H1 (cell line): Measurements from ENCODE around the gene RASAL1. TPM values are rescaled to one million over a fixed set of nuclear protein-coding genes. Genes with fewer than 3 reads are reported as not detected.

ENCODE experiments used
- CTCF ChIA-PET: fragments of 300-600 bp; sonication (Branson Sonifier 250); formaldehyde crosslinking; loops from one replicate; lab custom pipeline; 2021; ENCODE audit not compliant: partially characterized antibody; lab: Charles Lee
- POLR2A ChIA-PET: fragments of 300-600 bp; sonication (Branson Sonifier 250); formaldehyde crosslinking; loops from one replicate; lab custom pipeline; 2021; ENCODE audit warnings: inconsistent platforms; ENCODE audit not compliant: partially characterized antibody; lab: Charles Lee
- DNase-seq, 2 experiments: peaks; one replicate each; pipeline versions ENCODE4 v3.0.0 to v3.0.0-alpha.2; 2010 to 2022; ENCODE audit warnings: low spot score in 2 of 2, low read depth in 1 of 2, mixed read lengths in 1 of 2
- FAIRE-seq: peaks from 2 replicates; lab custom pipeline; 2011; peaks lifted over from hg19 to GRCh38; lab: Jason Lieb, UNC
- H2AFZ ChIP-seq: 2 replicates; pipeline ENCODE4 v1.8.1; 2012; ENCODE audit warnings: low read length, inconsistent platforms
- H2AK5ac ChIP-seq: 2 replicates; pipeline ENCODE4 v1.6.1; 2013; ENCODE audit warnings: low read depth, low read length
- H2BK120ac ChIP-seq: replicated peaks from 2 replicates; pipeline ENCODE3; 2013; ENCODE audit warnings: low read depth, low read length, inconsistent platforms
- H2BK12ac ChIP-seq: 2 replicates; pipeline ENCODE4 v1.6.1; 2013; ENCODE audit warnings: low read depth, low read length
- H2BK15ac ChIP-seq: 2 replicates; pipeline ENCODE4 v1.6.1; 2013; ENCODE audit warnings: low read length
- H2BK20ac ChIP-seq: 2 replicates; pipeline ENCODE4 v1.6.1; 2013; ENCODE audit warnings: low read length
- H2BK5ac ChIP-seq: 2 replicates; pipeline ENCODE4 v1.6.1; 2013; ENCODE audit warnings: low read depth, low read length
- H3K14ac ChIP-seq: 2 replicates; pipeline ENCODE4 v1.6.1; 2013; ENCODE audit warnings: inconsistent platforms; ENCODE audit not compliant: insufficient read length
- H3K18ac ChIP-seq: 2 replicates; pipeline ENCODE4 v1.6.1; 2013; ENCODE audit warnings: low read length; ENCODE audit errors: extremely low read depth
- H3K23ac ChIP-seq: 2 replicates; pipeline ENCODE4 v1.6.1; 2013; ENCODE audit warnings: inconsistent platforms; ENCODE audit not compliant: insufficient read length
- H3K23me2 ChIP-seq: 2 replicates; pipeline ENCODE4 v1.6.1; 2013; ENCODE audit warnings: low read depth, low read length
- H3K27ac ChIP-seq: 2 replicates; pipeline ENCODE4 v1.6.1; 2011; ENCODE audit warnings: low read depth, low read length, inconsistent platforms
- H3K27me3 ChIP-seq, 4 experiments: replicated peaks in 1 of 4; 1 replicate in 1 of 4; 2 replicates in 3 of 4; pipeline versions ENCODE4 v1.6.1 to v1.8.1; 2011 to 2013; ENCODE audit warnings: low read length in 3 of 4, mild to moderate bottlenecking in 3 of 4, inconsistent platforms in 2 of 4, mixed read lengths in 2 of 4, moderate library complexity in 1 of 4; ENCODE audit not compliant: control insufficient read depth in 3 of 4, insufficient read depth in 3 of 4; ENCODE audit errors: extremely low read depth in 1 of 4
- H3K36me3 ChIP-seq, 4 experiments: 2 replicates each; pipeline versions ENCODE4 v1.6.1 to v1.8.1; 2011 to 2013; ENCODE audit warnings: mild to moderate bottlenecking in 4 of 4, low read length in 3 of 4, moderate library complexity in 2 of 4, control low read depth in 1 of 4, inconsistent platforms in 1 of 4; ENCODE audit not compliant: insufficient read depth in 4 of 4, control insufficient read depth in 2 of 4
- H3K4ac ChIP-seq: replicated peaks from 2 replicates; pipeline ENCODE3; 2013; ENCODE audit warnings: low read length, low read depth, mixed read lengths, inconsistent platforms; ENCODE audit not compliant: insufficient read length
- H3K4me1 ChIP-seq, 4 experiments: replicated peaks in 1 of 4; 1 replicate in 1 of 4; 2 replicates in 3 of 4; pipeline versions ENCODE4 v1.6.1 to v1.8.1; 2011 to 2013; ENCODE audit warnings: low read length in 3 of 4, inconsistent platforms in 2 of 4, mixed read lengths in 1 of 4; ENCODE audit not compliant: insufficient read depth in 4 of 4, control insufficient read depth in 3 of 4
- H3K4me2 ChIP-seq, 2 experiments: 2 replicates each; pipeline versions ENCODE4 v1.6.1 to v1.8.1; 2011 to 2013; ENCODE audit warnings: low read depth in 2 of 2, low read length in 2 of 2, control low read depth in 1 of 2, inconsistent platforms in 1 of 2, mild to moderate bottlenecking in 1 of 2; ENCODE audit not compliant: insufficient read depth in 1 of 2
- H3K4me3 ChIP-seq, 4 experiments: fragments of 200-600, 300-600 bp in 1 of 4; sonication (generic), shearing (Covaris generic), sonication (Bioruptor Twin) in 1 of 4; 2 replicates each; pipeline versions ENCODE4 v1.5.1 to v1.8.1; 2011 to 2016; ENCODE audit warnings: low read length in 4 of 4, low read depth in 3 of 4, control low read depth in 2 of 4, inconsistent platforms in 2 of 4, mild to moderate bottlenecking in 2 of 4, mixed read lengths in 1 of 4, moderate library complexity in 1 of 4; ENCODE audit not compliant: insufficient read depth in 2 of 4; ENCODE audit errors: extremely low read depth in 1 of 4
- H3K56ac ChIP-seq: replicated peaks from 2 replicates; pipeline ENCODE3; 2013; ENCODE audit warnings: low read depth, mild to moderate bottlenecking, mixed read lengths, low read length, inconsistent platforms; ENCODE audit not compliant: insufficient read length
- H3K79me1 ChIP-seq: 2 replicates; pipeline ENCODE4 v1.6.1; 2013; ENCODE audit warnings: low read depth, low read length, control low read depth
- H3K79me2 ChIP-seq, 2 experiments: 2 replicates each; pipeline versions ENCODE4 v1.6.1 to v1.8.1; 2012 to 2013; ENCODE audit warnings: low read length in 2 of 2, mild to moderate bottlenecking in 2 of 2, inconsistent platforms in 1 of 2; ENCODE audit not compliant: insufficient read depth in 2 of 2, control insufficient read depth in 1 of 2
- H3K9ac ChIP-seq, 4 experiments: replicated peaks in 1 of 4; 1 replicate in 1 of 4; 2 replicates in 3 of 4; pipeline versions ENCODE4 v1.6.1 to v1.8.1; 2011 to 2013; ENCODE audit warnings: low read depth in 3 of 4, low read length in 3 of 4, control low read depth in 2 of 4, mild to moderate bottlenecking in 2 of 4, moderate library complexity in 2 of 4, inconsistent platforms in 1 of 4; ENCODE audit errors: extremely low read depth in 1 of 4
- H3K9me3 ChIP-seq, 2 experiments: 2 replicates each; pipeline versions ENCODE4 v1.6.1 to v1.8.1; 2012 to 2013; ENCODE audit warnings: mild to moderate bottlenecking in 2 of 2, moderate library complexity in 2 of 2, control low read depth in 1 of 2, inconsistent platforms in 1 of 2, low read depth in 1 of 2, low read length in 1 of 2, mixed read lengths in 1 of 2; ENCODE audit not compliant: insufficient read depth in 2 of 2
- H4K20me1 ChIP-seq, 2 experiments: replicated peaks in 1 of 2; 2 replicates each; pipeline versions ENCODE3 to v1.8.1; 2011 to 2013; ENCODE audit warnings: inconsistent platforms in 2 of 2, low read length in 2 of 2, mild to moderate bottlenecking in 1 of 2; ENCODE audit not compliant: insufficient read depth in 2 of 2, control insufficient read depth in 1 of 2
- H4K5ac ChIP-seq: 2 replicates; pipeline ENCODE4 v1.6.1; 2013; ENCODE audit warnings: low read length, low read depth, mixed read lengths, inconsistent platforms; ENCODE audit not compliant: insufficient read length
- H4K8ac ChIP-seq: 2 replicates; pipeline ENCODE4 v1.8.0; 2013; ENCODE audit warnings: mild to moderate bottlenecking, moderate library complexity, low read length, inconsistent platforms; ENCODE audit not compliant: insufficient read depth; ENCODE audit errors: extremely low read depth
- H4K91ac ChIP-seq: replicated peaks from 2 replicates; pipeline ENCODE3; 2013; ENCODE audit warnings: low read length, mixed read lengths, inconsistent platforms; ENCODE audit not compliant: insufficient read length
- CREB1 ChIP-seq: IDR thresholded peaks from 2 replicates; pipeline ENCODE4 v1.6.1; 2012; ENCODE audit warnings: inconsistent platforms
- EZH2 ChIP-seq: fragments of 200-600 bp; sonication (generic); IDR thresholded peaks from 2 replicates; pipeline ENCODE4 v1.7.1; 2012; ENCODE audit warnings: low read depth, mild to moderate bottlenecking, moderate library complexity, low read length, inconsistent platforms; ENCODE audit not compliant: severe bottlenecking
- GTF2F1 ChIP-seq: IDR thresholded peaks from 2 replicates; pipeline ENCODE4 v1.6.1; 2012; ENCODE audit warnings: low read depth, low read length, improper control_type of control experiment, borderline replicate concordance
- HDAC2 ChIP-seq, 2 experiments: fragments of 300-600 bp in 1 of 2; sonication (generic) in 1 of 2; IDR thresholded peaks; 2 replicates each; pipeline ENCODE4 v1.6.1; 2011 to 2012; ENCODE audit warnings: low read depth in 2 of 2, low read length in 2 of 2, mild to moderate bottlenecking in 2 of 2, moderate library complexity in 2 of 2, borderline replicate concordance in 1 of 2, inconsistent platforms in 1 of 2
- KDM4A ChIP-seq: IDR thresholded peaks from one replicate; pipeline ENCODE4 v1.7.1; 2012; ENCODE audit warnings: low read depth, mild to moderate bottlenecking, moderate library complexity, low read length, inconsistent platforms; ENCODE audit not compliant: severe bottlenecking
- PHF8 ChIP-seq: fragments of 200-600 bp; sonication (generic); conservative IDR thresholded peaks from 2 replicates; pipeline ENCODE4 v1.7.1; 2012; ENCODE audit warnings: low read depth, mild to moderate bottlenecking, inconsistent platforms, low read length, moderate library complexity
- POLR2A ChIP-seq, 2 experiments: IDR thresholded peaks; 1 replicate in 1 of 2; 2 replicates in 1 of 2; pipeline ENCODE4 v1.6.1; 2011; ENCODE audit warnings: low read depth in 2 of 2, low read length in 2 of 2, mild to moderate bottlenecking in 2 of 2; ENCODE audit errors: control extremely low read depth in 1 of 2
- POU5F1 ChIP-seq: IDR thresholded peaks from 2 replicates; pipeline ENCODE4 v1.6.1; 2011; ENCODE audit warnings: low read depth, mild to moderate bottlenecking, low read length, moderate library complexity
- SIX5 ChIP-seq: IDR thresholded peaks from 2 replicates; pipeline ENCODE4 v1.6.1; 2011; ENCODE audit warnings: mild to moderate bottlenecking, low read depth, low read length
- TAF1 ChIP-seq: IDR thresholded peaks from 2 replicates; pipeline ENCODE4 v1.6.1; 2011; ENCODE audit warnings: mild to moderate bottlenecking, low read depth, low read length
- ZNF274 ChIP-seq: IDR thresholded peaks from 2 replicates; pipeline ENCODE4 v1.7.0; 2012; ENCODE audit warnings: low read length, borderline replicate concordance; ENCODE audit errors: extremely low read depth
- WGBS, 2 experiments: shearing (Covaris generic) in 1 of 2; methylation state at CpG; one replicate each; pipeline versions ENCODE4 v1.1.6 to v1.1.7; 2013 to 2015; ENCODE audit warnings: low lambda C conversion rate in 2 of 2, mixed read lengths in 2 of 2, inconsistent platforms in 1 of 2, low coverage in 1 of 2, missing lambda C conversion rate in 1 of 2; ENCODE audit not compliant: insufficient replicate concordance in 2 of 2, insufficient coverage in 1 of 2, insufficient read length in 1 of 2; ENCODE audit errors: extremely low coverage in 1 of 2, missing lambda C conversion rate in 1 of 2; 5-methylcytosine and 5-hydroxymethylcytosine counted together
- polyA plus RNA-seq, 7 experiments: library from polyadenylated mRNA; depleted of rRNA in 3 of 7; stranded (reverse) in 5 of 7; unstranded in 2 of 7; fragments of >200 nt in 5 of 7; fragments of 200-250 nt in 2 of 7; gene quantifications; 1 replicate in 5 of 7; 2 replicates in 1 of 7; 4 replicates in 1 of 7; pipeline versions ENCODE4 v1.2.1 to v1.2.3, GENCODE V29; 2011 to 2013; ENCODE audit warnings: missing spikeins in 2 of 7, mixed read lengths in 2 of 7
- total RNA-seq: library from RNA; stranded (reverse); fragmentation: NEBNext Ultra II Directional; extraction: Animal tissue kit (Norgen Biotek cat#: 25700); gene quantifications from 2 replicates; pipeline ENCODE4 v1.2.1, GENCODE V29; 2021

The RASAL1 gene
- total and polyA plus RNA-seq, 2 of the 8 experiments (the other 6 are each of a cell fraction or from before 2014, with no cell fraction given) = 3.7 to 5.0 TPM

DNA sequence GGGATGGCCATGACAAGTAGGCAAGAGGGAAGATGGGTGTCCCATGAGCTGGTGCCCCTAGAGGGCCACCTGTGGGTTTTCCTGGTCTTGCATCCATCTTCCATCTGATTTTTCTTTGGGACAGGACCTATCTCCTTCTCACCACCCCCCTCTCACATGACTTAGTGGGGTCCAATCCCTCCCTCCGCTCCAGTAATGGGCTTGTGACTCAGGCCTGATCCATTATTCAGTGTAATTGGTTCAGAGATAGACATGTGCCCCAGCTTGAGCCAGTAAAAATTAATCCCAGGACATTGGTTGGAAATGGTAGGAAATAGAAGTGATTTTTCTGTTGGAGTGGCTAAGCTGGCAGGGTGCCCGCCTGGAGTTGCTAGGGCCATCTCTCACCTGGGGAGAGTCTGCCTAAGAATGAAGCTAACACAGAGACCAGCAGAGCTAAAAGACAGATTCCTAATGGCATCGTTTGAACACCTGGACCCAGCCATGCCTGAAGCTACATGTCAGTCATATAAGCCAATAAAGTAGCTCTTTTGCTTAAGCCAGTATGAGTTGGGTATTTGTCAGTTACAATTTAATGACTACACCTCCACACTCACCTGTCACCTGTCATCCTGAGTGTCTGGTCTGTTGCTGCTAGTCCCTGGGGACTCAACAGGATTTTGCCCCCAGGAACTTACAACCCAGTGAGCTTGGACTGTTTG lies 14.7 kb downstream of the RASAL1 start:
- Histone ChIP-seq H3K23me2 (no peaks in the 10 kb centered on the region), H3K36me3 (no peaks in the 10 kb centered on the region), H3K4me2 (no peak overlapping the region), H4K5ac (no peak overlapping the region), H3K9ac (no peak overlapping the region)
- ChIA-PET CTCF (interaction anchor here (1.0 to 4.0 kb wide), 17 partner anchors 9 to 128 kb away, joined by 3 to 36 read pairs (median 4); partner anchors contain the start of gene RASAL1), POLR2A (interaction anchor here (0.7 to 3.1 kb wide), 7 partner anchors 9 to 65 kb away, joined by 3 to 14 read pairs (median 4); partner anchors contain the start of genes DDX54 and RITA1)
- no peak for FAIRE-seq
- no peak for TF ChIP-seq PHF8
- no peak for TF ChIP-seq ZNF274
- no peak for TF ChIP-seq POU5F1
- no peak for TF ChIP-seq GTF2F1
- no peak for TF ChIP-seq KDM4A
- no peak for TF ChIP-seq SIX5
- TF ChIP-seq EZH2 = no peak
- TF ChIP-seq POLR2A (IDR thresholded peaks at IDR 0.05; ENCODE audit: control extremely low read depth in 1 of 2, low read depth in 2 of 2, low read length in 2 of 2) = no peak
- TF ChIP-seq TAF1 = no peak
- TF ChIP-seq CREB1 = no peak
- TF ChIP-seq HDAC2 (IDR thresholded peaks at IDR 0.05; ENCODE audit: borderline replicate concordance in 1 of 2, low read depth in 2 of 2, low read length in 2 of 2) = no peak
- TF ChIP-seq, all 59 proteins: peak for 0
- no peak overlapping the region for H3K4me3 ChIP-seq
- H2BK5ac ChIP-seq = no peak overlapping the region
- no peaks in the 10 kb centered on the region for H3K9me3 ChIP-seq
- H2AFZ ChIP-seq = no peak overlapping the region
- H2AK5ac ChIP-seq = no peak overlapping the region
- H2BK12ac ChIP-seq = no peak overlapping the region
- no peak overlapping the region for H3K14ac ChIP-seq
- no peak overlapping the region for H3K56ac ChIP-seq
- no peaks in the 10 kb centered on the region for H4K20me1 ChIP-seq
- H3K23ac ChIP-seq = no peak overlapping the region
- H4K8ac ChIP-seq = no peak overlapping the region
- H2BK120ac ChIP-seq = no peak overlapping the region
- WGBS, 2 experiments = 82% methylated on average over 3 of the region's 3 CpGs; no CpG with 5 or more reads in 1 of the 2 experiments
- H3K4me1 ChIP-seq = no peaks in the 10 kb centered on the region
- no peak overlapping the region for H3K27ac ChIP-seq
- peaks cover 0 to 2% (median 0%) of the 10 kb centered on the region in 4 experiments; a peak in 1 of 7 replicates for H3K27me3 ChIP-seq
- no peak overlapping the region for H2BK20ac ChIP-seq
- H3K4ac ChIP-seq = no peak overlapping the region
- DNase-seq = no peak
- no peak overlapping the region for H3K18ac ChIP-seq
- H3K79me2 ChIP-seq = no peaks in the 10 kb centered on the region
- no peak overlapping the region for H4K91ac ChIP-seq
- H2BK15ac ChIP-seq = no peak overlapping the region
- H3K79me1 ChIP-seq = no peaks in the 10 kb centered on the region; the same call in 1 of the 2 replicates
